Measurements from ENCODE around the gene LYAR.

- no peak for TF ChIP-seq CTCF (IDR thresholded peaks at IDR 0.05; ENCODE audit: low read length)
- TF ChIP-seq EZH2 (IDR thresholded peaks at IDR 0.05; ENCODE audit: borderline replicate concordance, low read length) = no peak
Measured at GRCh38 chr4:4299006-4299405, 9.1 kb upstream of the LYAR start.

All from OCI-LY1 (cell line).